Activated CD8-positive, alpha-beta memory T cell treated with anti-CD3 and anti-CD28 coated beads, Interleukin-2, amount 50 U/mL, for 1 hour (primary cell): ENCODE measurements around the gene ZNF621.

Source experiments
- DNase-seq: peaks from one replicate; pipeline ENCODE4 v3.0.0-alpha.2; 2020; ENCODE audit errors: extremely low read depth

The ZNF621 gene

DNA sequence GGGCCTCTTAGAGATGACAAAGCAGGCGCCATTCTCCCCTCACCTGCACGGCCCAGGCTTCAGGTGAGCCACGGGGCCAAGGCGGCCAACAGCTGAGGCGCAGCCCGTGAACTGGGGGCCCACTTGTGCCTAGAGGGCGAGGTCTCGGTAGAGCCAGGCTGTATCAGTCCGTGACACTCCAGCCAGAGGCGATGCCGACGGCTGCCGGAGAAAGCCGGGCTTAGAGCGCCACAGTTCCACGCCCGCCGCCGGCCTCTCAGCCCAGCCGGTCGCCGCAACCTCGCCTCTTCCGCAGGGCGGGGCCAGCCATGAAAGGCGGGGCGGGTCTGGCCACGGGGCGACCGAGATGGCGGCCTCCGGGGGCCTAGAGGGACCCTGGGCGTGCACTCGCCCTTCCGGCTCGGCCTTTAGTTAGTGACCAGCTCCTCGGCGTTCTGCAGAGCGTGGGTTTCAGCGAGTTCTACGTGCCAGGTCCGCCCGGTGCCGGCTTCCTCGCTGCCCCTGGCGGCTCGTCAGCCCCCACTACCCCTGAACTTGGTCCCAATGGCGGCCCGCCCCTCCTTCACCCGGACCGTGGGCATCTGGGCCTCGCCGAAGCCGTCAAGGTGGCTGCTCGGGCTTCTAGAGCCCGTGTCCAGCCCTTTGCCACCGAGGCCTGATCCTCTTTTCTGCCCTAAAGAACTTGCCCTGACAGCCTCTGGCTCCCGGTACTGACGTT is at the start of gene ZNF621:
ZNF621 (plus strand) TSS at position 393 of the 718 bp plus-strand sequence. CDS start 881 bp downstream, outside the sequence.
- peak; percentile 53 for DNase-seq

DNA sequence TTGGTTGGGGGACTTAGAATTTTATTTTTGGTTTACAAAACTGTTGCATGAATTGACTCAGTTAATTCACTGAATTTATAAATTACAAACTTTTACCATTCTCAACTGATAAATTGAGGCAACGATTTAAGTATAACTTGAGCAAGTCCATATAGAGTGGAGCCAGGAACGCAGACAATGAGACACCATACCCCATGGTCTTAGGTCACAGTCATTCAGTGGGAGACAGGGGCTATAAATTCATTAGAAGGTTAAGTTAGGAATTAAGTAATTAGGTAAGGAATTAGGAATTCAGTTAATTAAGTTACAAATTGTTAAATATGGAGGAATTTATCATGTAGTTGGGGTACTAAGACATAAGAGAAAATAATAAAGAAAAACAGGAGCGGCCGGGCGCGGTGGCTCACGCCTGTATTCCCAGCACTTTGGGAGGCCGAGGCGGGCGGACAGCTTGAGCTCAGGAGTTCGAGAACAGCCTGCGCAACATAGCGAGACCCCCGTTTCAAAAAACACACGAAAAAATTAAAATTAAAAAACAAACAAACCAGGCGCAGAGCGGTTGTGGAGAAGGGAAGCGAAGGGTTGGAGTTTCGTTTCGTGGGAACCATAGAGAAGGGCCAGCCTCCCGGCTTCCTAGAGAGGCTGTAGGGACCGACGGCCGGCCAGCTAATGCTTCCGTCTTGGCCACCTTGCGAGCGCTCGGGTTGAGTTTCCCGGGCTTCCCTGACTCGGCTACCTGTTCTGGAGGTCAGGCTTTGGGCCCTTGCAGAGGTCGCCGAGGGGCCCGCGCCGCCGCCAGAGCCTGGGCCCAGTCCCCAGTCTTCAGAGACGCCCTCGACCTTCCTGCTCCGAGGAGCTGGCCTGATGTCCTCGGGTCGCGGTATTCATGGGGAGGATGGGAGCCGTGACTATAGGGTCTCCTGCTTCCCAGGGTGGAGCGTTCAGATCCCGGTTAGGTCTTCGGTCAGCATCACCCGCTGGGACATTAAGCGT is 48.0 kb upstream of the ZNF621 start, which contains the start of gene ZNF619:
ZNF619 (plus strand) TSS at position 645 of the 993 bp plus-strand sequence. CDS start 858 bp downstream, outside the sequence.
- no peak for DNase-seq

DNA sequence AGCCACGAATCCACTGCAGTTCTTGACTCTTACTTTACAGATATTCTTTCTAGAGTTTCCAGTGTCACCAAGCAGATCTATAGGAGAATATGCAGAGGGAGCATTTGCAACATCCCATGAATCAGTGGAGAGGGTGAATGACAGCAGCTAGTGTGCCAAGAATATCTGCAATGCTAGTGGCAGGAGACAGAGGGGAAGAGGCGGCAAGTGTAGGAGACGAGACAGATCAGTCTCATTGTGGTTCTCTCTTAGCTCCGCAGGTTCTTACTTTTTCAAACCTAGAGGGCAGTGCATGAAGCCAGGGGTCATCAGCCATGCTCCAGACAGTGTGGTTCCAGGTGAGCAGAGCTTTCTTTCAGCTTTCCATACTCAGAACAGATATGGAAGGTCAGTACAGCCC is 47.1 kb upstream of the ZNF621 start:
- DNase-seq: no peak

DNA sequence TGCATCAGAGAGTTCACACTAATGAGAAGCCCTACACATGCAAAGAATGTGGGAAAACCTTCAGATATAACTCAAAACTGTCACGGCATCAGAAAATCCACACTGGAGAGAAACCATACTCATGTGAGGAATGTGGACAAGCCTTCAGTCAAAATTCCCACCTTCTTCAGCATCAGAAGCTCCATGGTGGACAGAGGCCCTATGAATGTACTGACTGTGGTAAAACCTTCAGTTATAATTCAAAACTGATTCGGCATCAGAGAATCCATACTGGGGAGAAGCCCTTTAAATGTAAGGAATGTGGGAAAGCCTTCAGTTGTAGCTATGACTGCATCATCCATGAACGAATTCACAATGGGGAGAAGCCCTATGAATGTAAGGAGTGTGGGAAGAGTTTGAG is 37.6 kb upstream of the ZNF621 start:
- DNase-seq: no peak

DNA sequence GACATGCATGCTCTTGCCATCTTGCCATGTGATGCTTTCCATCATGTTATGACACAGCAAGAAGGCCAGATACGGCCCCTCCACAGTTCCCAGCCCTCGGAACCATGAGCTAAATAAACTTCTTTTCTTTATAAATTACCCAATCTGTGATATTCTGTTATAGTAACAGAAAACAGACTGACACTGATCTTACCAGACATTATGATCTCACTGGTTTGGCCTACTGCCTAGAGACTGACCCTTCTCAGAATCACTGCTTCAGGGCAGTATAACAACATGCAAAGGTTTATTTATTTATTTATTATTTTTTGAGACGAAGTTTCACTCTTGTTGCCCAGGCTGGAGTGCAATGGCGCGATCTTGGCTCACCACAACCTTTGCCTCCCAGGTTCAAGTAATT is 33.8 kb upstream of the ZNF621 start:
- DNase-seq: no peak

DNA sequence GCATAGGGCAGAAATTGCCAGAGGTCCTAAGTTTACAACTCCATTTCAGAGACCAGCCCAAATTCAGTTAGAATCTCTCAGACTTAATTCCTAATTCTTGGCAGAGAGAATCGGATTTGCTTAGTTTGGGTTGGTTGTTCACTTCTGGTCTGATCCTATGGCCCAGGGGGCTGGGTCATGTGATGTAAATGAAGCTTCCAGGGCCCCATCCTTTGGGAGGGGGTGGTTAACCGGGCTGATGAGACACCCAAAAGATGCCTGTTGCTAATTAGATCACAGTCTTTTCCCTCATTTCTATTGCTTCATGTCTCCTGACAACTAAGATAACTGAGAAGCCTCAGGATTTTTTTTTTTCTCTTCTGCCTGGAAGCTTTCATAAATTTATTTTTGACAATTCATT is 30.1 kb upstream of the ZNF621 start:
- no peak for DNase-seq

DNA sequence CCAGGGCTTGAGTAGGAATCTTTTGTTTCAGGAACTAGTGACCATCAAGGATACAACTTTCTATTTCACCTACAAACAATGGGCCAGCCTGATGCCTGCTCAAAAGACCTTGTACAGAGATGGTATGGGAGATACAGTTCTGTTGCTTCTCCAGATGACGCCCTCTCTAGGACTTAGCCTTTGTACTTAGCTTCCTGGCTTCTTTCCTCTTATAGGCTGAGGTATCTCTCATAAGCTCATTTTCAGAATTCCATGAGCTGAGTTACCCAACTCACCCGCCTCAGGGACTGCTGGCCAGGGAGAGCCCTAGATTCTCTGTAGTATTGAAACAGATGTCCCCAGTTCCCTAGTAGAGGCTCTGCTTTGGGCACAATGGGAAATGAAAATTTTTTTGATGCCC is 27.5 kb upstream of the ZNF621 start:
- no peak for DNase-seq

DNA sequence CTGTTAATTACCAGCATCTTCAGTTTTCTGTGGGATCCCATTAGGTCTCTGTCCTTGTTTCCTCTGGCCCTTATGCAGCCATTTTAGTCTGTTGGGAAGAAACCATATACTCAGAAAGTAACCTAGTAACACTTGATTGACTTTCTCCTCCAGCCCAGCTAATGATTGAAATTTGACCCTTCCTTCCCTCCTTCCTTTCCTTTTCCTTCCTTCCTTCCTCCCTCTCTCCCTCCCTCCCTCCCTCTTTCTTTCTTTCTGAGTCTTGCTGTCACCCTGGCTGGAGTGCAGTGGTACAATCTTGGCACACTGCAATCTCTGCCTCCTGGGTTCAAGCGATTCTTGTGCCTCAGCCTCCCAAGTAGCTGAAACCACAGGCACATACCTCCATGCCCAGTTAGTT is 24.8 kb upstream of the ZNF621 start:
- no peak for DNase-seq

DNA sequence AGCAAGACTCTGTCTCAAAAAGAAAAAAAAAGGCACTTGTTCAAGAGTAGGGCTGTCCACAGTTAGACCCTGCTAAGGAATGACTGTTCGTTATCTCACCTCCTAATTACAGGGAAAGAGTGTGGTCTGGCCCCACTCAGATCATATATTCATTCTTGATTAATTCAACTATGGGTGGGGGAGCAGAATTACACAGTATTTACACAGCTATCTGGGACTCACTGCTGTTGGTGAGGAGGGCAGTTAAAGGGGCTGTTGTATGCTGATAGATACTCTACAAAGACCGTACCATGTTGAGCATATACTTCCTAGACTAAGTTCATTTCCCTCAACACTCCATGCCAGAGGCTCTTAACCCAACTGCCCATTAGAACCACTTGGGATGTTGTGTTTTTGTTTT is 22.7 kb upstream of the ZNF621 start:
- DNase-seq: no peak

DNA sequence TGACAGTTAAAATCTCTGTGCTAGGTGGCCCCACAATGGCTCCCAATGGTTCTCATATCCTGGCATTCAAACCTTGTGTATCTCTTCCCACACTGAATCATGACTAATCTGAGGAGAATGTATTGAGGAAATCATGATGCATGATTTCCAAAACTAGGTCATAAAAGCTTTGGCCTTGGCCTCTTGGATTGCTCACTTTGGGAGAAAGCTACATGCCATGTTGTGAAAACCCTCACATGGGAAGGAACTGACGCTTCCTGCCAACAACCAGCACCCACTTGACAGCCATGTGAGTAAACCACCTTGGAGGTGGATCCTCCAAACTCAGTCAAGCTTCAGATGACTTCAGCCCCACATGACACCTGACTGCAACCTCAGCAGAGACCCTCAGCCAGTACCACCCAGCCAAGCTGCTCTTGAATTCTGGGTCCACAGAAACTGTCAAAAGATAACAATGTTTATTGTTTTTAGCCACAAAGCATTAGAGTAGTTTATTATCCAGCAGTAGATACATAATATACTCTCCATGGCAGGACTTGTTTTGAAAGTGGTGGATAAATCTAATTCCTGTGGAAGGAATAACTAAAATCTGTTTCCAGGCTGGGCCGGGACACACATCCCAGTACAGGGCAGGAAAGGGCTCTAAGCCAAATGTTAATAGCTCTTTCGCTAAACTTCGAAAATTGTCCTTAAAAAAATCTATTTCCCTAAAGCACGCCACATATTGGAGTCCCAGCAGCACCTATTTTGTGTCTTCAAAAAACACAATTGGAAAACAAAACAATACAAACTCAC is 19.9 kb upstream of the ZNF621 start:
- DNase-seq: no peak

DNA sequence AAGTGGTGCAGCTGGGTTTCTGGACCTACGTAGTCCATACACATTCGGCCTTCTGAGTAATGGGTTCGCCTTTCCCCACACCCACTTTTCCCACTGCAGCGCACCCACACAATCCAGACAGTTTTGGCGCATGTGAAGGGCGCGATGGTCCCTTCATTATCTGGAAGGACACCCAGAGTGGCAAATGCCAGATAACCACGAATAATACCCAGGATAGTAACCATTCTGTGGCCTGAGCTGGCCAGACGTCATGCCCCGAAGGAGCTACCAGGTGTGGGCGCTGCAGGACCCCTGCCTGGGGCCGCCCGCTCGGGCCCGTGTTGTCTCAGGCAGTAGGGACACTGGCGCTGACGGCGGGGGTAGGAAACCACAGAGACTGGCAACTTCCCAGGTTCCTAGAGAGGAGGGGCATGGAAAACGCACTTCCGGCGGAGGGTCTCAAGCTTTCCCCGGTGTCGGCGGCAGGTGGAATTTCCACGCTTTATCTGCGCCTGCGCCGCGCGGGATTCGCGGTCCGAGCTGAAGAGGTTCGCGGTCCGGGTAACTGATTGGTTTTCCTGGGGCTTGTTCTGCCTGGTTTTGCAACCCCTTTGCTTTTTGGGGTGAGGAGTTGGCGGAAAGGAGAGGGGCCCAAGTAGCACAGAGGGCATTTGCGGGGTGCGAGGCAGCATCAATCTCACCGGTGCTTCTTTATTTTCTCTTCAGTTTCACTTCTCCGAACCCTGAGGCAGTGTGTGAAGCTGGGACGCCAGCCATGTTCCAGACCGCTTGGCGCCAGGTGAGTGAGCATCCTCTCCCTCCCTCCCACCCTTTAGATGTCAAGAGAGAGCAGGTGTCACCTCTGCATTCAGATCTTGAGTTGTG is 18.9 kb upstream of the ZNF621 start, which contains the start of gene ZNF620:
ZNF620 (plus strand) TSS at position 441 of the 864 bp plus-strand sequence; CDS start at position 755, 314 bp downstream.
- DNase-seq: no peak

DNA sequence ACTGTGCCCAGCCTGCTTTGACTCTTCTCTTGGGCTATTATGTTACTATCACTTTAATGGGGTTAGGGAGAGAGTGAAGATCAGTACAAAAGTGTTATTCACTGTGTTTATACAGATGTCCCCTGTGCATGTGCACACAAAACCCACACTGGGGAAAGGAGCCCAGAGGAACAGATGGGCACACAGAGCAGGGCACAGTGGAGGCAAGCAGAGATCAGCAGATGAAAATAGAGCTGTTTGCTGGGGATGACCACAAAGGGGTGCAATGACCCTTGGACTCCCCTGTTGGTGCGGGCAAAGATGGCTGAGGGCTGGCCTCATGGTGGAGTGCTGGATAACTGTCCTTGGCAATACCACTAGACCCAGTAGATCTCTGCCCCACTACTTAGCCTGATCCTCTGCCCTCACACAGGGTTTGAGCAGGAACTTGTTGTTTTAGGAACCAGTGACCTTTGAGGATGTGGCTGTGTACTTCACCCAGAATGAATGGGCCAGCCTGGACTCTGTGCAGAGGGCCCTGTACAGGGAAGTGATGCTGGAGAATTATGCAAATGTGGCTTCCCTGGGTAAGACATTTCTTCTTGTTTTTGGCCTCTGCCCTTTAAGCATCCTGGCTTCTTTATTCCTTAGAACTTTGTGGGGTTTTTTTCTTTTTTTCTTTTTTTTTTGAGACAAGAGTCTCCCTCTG is 13.6 kb upstream of the ZNF621 start:
- DNase-seq: no peak

DNA sequence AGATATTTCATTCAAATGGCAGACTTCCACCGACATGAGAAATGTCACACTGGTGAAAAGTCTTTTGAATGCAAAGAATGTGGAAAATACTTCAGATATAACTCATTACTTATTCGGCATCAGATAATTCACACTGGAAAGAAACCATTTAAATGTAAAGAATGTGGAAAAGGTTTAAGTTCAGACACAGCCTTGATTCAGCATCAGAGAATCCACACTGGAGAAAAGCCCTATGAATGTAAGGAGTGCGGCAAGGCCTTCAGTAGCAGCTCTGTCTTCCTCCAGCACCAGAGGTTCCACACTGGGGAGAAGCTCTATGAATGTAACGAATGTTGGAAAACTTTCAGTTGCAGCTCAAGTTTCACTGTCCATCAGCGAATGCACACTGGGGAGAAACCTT is 8.6 kb upstream of the ZNF621 start:
- no peak for DNase-seq

DNA sequence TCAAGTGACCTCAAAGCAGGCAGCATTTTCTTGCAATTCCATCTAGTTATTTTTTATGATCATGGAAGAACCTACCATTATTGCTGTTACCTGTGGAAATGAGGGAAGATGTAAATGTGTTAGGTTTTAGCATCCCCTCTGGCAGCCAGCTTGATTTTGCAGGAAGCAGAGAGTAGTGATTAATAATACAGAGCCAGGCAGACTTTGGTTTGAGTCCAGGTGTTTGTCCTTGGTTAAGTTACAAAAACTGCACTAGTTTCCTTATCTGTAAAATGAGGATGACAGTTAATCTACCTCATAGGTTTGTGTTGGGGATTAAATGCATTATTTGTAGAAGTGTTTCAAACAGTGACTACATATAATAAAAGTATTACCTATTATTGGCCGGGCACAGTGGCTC is 6.7 kb upstream of the ZNF621 start:
- no peak for DNase-seq

DNA sequence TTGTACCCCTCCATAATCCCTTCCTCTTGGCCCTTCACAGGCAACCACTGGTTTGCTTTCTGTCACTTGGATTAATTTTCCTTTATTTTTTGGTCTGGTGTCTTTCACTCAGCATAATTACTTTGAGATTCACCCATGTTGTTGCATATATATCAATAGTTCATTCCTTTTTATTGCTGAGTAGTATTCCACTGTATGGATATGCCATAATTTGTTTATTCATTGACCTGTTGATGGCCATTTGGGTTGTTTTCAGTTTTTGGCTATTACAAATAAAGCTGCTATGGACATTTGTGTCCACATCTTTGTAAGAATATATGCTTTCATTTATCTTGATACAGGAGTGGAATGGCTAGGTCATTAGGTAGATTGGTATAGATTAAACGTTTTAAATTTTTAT is 5.9 kb upstream of the ZNF621 start:
- DNase-seq: no peak

DNA sequence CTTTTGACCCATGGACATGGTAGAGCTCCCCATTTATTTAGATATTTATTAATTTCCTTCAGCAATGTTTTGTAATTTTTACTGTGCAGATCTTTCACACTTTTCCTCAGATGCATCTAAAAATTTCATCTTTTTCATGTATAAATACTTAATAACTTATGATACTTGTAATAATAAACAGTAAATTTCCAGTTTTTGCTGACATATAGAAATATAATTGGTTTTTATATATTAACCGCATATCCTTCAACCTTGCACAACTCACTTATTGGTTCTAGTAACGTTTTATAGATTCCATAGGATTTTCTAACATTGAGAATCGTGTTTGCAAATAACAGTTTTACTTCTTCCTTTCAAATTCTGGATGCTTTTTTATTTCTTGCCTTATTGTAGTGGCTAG is 3.5 kb upstream of the ZNF621 start:
- no peak for DNase-seq

DNA sequence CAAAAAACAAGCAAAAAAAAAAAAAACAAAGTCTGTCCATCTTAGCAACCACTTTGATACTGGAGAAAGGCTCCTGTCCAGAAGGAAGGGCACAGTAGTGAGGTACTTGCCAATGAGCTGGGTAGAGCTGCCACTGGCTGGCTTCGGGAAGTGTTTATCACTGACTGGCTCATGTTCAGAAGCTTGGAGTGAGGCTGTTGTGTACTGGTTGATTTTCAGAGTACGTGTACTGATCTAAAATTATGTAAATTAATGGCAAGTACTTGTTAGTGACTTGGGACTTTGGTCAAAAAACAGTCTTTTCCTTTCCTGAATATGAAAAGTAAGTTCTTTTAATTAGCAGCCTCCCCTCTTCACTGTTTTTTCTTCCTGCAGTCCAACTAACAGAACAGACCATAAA is 979 bp upstream of the ZNF621 start:
- no peak for DNase-seq

DNA sequence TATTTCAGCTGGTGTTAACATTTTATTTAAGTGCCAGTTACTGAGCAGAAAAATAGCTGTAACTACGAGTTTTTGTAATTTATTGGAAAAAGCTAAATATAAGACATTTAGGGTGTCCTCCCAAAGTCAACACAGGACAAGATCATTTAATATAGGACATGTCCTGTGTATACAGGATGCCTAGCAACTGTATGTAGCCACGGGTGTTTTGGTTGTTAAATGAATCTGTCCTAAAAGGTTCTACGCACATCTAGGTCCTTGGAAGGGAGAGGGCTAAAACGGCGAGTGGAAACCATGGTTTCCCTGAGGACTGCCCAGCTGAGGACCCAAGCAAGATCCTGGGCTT is 565 bp upstream of the ZNF621 start:
- DNase-seq: no peak

DNA sequence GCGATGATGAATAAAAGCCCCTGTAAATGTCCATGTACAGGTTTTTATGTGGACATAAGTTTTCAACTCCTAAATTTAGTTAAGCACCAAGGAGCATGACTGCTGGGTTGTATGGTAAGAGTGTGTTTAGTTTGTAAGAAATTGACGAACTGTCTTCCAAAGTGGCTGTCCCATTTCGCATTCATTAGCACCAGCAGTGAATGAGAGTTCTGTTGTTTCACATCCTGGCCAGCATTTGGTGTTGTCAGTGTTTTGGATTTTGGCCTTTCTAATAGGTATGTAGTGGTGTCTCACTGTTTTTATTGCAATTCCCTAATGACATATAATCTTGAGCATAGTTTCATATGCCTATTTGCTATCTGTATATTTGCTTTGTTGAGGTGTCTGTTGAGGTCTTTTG is 3.7 kb downstream of the ZNF621 start:
- no peak for DNase-seq

DNA sequence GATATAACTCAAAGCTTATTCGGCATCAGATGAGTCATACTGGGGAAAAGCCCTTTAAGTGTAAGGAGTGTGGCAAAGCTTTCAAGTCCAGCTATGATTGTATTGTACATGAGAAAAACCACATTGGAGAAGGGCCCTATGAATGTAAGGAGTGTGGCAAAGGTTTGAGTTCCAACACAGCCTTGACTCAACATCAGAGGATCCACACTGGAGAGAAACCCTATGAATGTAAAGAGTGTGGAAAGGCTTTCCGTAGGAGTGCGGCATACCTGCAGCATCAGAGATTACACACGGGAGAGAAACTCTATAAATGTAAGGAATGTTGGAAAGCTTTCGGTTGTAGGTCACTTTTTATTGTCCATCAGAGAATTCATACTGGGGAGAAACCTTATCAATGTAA is 7.5 kb downstream of the ZNF621 start:
- no peak for DNase-seq
